NT2/D1 (cell line): ENCODE results near the gene POLR2M.

ENCODE experiments used
- YY1 ChIP-seq: IDR thresholded peaks from 2 replicates; pipeline ENCODE4 v1.6.1; 2011; ENCODE audit not compliant: insufficient read length, insufficient read depth
- ZNF274 ChIP-seq: IDR thresholded peaks from 2 replicates; pipeline ENCODE4 v1.6.1; 2011; ENCODE audit warnings: mild to moderate bottlenecking, low read depth, low read length

GRCh38 chr15:57734860-57735259 is 28.3 kb downstream of the POLR2M start:
- no peak for TF ChIP-seq ZNF274
- no peak for TF ChIP-seq YY1
